ENCODE data around the gene MYO1A. TPM values are rescaled to one million over a fixed set of nuclear protein-coding genes. Genes with fewer than 3 reads are reported as not detected.

MYO1A gene
- total and polyA plus RNA-seq, 2 of the 13 experiments (the other 11 are each of a cell fraction or from before 2014, with no cell fraction given) = 5.3 to 6.0 TPM

GRCh38 chr12:57011438-57012424 lies 38.2 kb downstream of the MYO1A start:
- in situ Hi-C loops (cut with HindIII; ENCODE audit: extremely low pct_ligation_motif_present, low pct_unique_long_range_greater_than_20kb) = no loop called here
- 16% methylated on average over 12 of the region's 12 CpGs for WGBS (ENCODE audit: low lambda C conversion rate)
- Histone ChIP-seq H2AFZ (ENCODE audit: low read length) (no peak overlapping the region), H3K9me3 (ENCODE audit: low read length) (no peaks in the 10 kb centered on the region), H3K27ac (ENCODE audit: extremely low read length, insufficient read depth, low read length) (no peak overlapping the region), H3K27me3 (ENCODE audit: control insufficient read depth in 1 of 2, insufficient read depth in 2 of 2, low read length in 2 of 2) (peaks cover 3 to 44% of the 10 kb centered on the region in 2 experiments; a peak in 3 of 5 replicates), H3K4me2 (ENCODE audit: low read depth, low read length) (no peak overlapping the region), H3K4me1 (ENCODE audit: insufficient read depth, low read length) (peaks cover 34% of the 10 kb centered on the region), H4K20me1 (ENCODE audit: insufficient read depth, low read length) (no peaks in the 10 kb centered on the region), H3K79me2 (ENCODE audit: insufficient read depth, low read length) (no peaks in the 10 kb centered on the region), H3K9ac (ENCODE audit: insufficient read depth, low read depth, low read length) (no peak overlapping the region), H3K36me3 (replicated peaks in 1 of 2; ENCODE audit: control insufficient read depth in 1 of 2, insufficient read depth in 2 of 2, low read length in 2 of 2) (no peaks in the 10 kb centered on the region), H3K4me3 (replicated peaks in 1 of 3; ENCODE audit: insufficient read depth in 1 of 3, low read depth in 2 of 3, low read length in 3 of 3) (no peak overlapping the region)
- ATAC-seq (no peak), DNase-seq (ENCODE audit: low spot score) (no peak), FAIRE-seq (no peak)
- intact Hi-C loops (cut with micrococcal nuclease; ENCODE audit: unreplicated experiment) = no loop called here
- TF ChIP-seq, protein P1, sequence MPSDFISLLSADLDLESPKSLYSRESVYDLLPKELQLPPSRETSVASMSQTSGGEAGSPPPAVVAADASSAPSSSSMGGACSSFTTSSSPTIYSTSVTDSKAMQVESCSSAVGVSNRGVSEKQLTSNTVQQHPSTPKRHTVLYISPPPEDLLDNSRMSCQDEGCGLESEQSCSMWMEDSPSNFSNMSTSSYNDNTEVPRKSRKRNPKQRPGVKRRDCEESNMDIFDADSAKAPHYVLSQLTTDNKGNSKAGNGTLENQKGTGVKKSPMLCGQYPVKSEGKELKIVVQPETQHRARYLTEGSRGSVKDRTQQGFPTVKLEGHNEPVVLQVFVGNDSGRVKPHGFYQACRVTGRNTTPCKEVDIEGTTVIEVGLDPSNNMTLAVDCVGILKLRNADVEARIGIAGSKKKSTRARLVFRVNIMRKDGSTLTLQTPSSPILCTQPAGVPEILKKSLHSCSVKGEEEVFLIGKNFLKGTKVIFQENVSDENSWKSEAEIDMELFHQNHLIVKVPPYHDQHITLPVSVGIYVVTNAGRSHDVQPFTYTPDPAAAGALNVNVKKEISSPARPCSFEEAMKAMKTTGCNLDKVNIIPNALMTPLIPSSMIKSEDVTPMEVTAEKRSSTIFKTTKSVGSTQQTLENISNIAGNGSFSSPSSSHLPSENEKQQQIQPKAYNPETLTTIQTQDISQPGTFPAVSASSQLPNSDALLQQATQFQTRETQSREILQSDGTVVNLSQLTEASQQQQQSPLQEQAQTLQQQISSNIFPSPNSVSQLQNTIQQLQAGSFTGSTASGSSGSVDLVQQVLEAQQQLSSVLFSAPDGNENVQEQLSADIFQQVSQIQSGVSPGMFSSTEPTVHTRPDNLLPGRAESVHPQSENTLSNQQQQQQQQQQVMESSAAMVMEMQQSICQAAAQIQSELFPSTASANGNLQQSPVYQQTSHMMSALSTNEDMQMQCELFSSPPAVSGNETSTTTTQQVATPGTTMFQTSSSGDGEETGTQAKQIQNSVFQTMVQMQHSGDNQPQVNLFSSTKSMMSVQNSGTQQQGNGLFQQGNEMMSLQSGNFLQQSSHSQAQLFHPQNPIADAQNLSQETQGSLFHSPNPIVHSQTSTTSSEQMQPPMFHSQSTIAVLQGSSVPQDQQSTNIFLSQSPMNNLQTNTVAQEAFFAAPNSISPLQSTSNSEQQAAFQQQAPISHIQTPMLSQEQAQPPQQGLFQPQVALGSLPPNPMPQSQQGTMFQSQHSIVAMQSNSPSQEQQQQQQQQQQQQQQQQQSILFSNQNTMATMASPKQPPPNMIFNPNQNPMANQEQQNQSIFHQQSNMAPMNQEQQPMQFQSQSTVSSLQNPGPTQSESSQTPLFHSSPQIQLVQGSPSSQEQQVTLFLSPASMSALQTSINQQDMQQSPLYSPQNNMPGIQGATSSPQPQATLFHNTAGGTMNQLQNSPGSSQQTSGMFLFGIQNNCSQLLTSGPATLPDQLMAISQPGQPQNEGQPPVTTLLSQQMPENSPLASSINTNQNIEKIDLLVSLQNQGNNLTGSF (CRISPR knock-in tag; IDR thresholded peaks at IDR 0.05) = no peak
- TF ChIP-seq TSC22D2 (CRISPR knock-in tag; IDR thresholded peaks at IDR 0.05; ENCODE audit: borderline replicate concordance) (no peak), SP4 (CRISPR knock-in tag; IDR thresholded peaks at IDR 0.05) (no peak), BHLHE40 (IDR thresholded peaks at IDR 0.05; ENCODE audit: low read length) (peak; percentile 84), TAF15 (IDR thresholded peaks at IDR 0.05; ENCODE audit: low read depth, low read length, poor library complexity, severe bottlenecking) (no peak)
- POLR2A ChIA-PET = no interaction called here
- CTCF ChIA-PET (ENCODE audit: low intra/inter-chr PET ratio, low total read pairs) = no interaction called here
- BruUV-seq (replicated peaks) = no TSS peak

Data from HepG2 (cell line).